Panc1 (cell line): ENCODE results near the gene AFG1L. TPM values are rescaled to one million over a fixed set of nuclear protein-coding genes. Genes with fewer than 3 reads are reported as not detected.
A peak's percentile ranks its signal among the peaks of the same experiment; 100 is the strongest.
"Not testable (repeated sequence)": the region's sequence is repeated elsewhere in the genome, so short reads cannot be mapped to it uniquely, and the experiment has no call there.

Source experiments
- ATAC-seq: fragments of 200-7000 bp; cut with Tn5 transposase; 2 replicates; pipeline ENCODE4 v1.9.1; 2020; ENCODE audit warnings: mild to moderate bottlenecking, moderate library complexity
- Bru-seq: library from RNA; stranded (reverse); fragments of 400-500 nt; gene quantifications from one replicate; lab custom pipeline; 2021; lab: Mats Ljungman, UMichigan
- BruChase-seq, 2 experiments: library from RNA; stranded (reverse); fragments of 400-500 nt; gene quantifications; one replicate each; lab custom pipeline; 2021; lab: Mats Ljungman, UMichigan
- BruUV-seq: library from RNA; stranded (reverse); fragments of 400-500 nt; replicated peaks from 2 replicates; lab custom pipeline; 2021; lab: Mats Ljungman, UMichigan
- CTCF ChIA-PET: fragments of 300-600 bp; sonication (Branson Sonifier 250); formaldehyde crosslinking; loops from one replicate; lab custom pipeline; 2022; ENCODE audit warnings: antibody characterized with exemption; lab: Charles Lee
- POLR2A ChIA-PET: fragments of 300-600 bp; sonication (Branson Sonifier 250); formaldehyde crosslinking; loops from one replicate; lab custom pipeline; 2022; ENCODE audit warnings: antibody characterized with exemption; lab: Charles Lee
- DNase-seq: peaks from one replicate; pipeline ENCODE4 v3.0.0-alpha.2; 2010; ENCODE audit warnings: low read depth, low spot score
- H3K27ac ChIP-seq: 2 replicates; pipeline ENCODE4 v1.5.1; 2011; ENCODE audit warnings: mild to moderate bottlenecking, low read length, inconsistent platforms
- H3K27me3 ChIP-seq: fragments of 200-500 bp; sonication (Bioruptor generic); 2 replicates; pipeline ENCODE4 v1.6.0; 2014; ENCODE audit warnings: low read length, inconsistent platforms; ENCODE audit not compliant: control insufficient read depth, insufficient read depth
- H3K36me3 ChIP-seq: fragments of 200-500 bp; sonication (Bioruptor generic); 2 replicates; pipeline ENCODE4 v1.5.1; 2014; ENCODE audit warnings: inconsistent platforms, mild to moderate bottlenecking, low read length, moderate library complexity; ENCODE audit not compliant: control insufficient read depth, insufficient read depth
- H3K4me1 ChIP-seq: 2 replicates; pipeline ENCODE4 v1.5.1; 2011; ENCODE audit warnings: inconsistent platforms, mild to moderate bottlenecking, low read length, moderate library complexity; ENCODE audit not compliant: control insufficient read depth, insufficient read depth
- H3K4me3 ChIP-seq, 2 experiments: 2 replicates each; pipeline ENCODE4 v1.5.1; 2011 to 2012; ENCODE audit warnings: low read depth in 2 of 2, low read length in 2 of 2, mild to moderate bottlenecking in 2 of 2, inconsistent platforms in 1 of 2, moderate library complexity in 1 of 2
- H3K9me3 ChIP-seq: fragments of 200-500 bp; sonication (Bioruptor generic); 2 replicates; pipeline ENCODE4 v1.5.1; 2014; ENCODE audit warnings: low read depth, mild to moderate bottlenecking, inconsistent platforms, low read length, moderate library complexity; ENCODE audit not compliant: control insufficient read depth, insufficient read depth
- POLR2AphosphoS5 ChIP-seq: IDR thresholded peaks from 2 replicates; pipeline ENCODE4 v1.6.1; 2012; ENCODE audit warnings: mild to moderate bottlenecking, low read depth, low read length, moderate library complexity
- SIN3A ChIP-seq: IDR thresholded peaks from 2 replicates; pipeline ENCODE4 v1.6.1; 2012; ENCODE audit warnings: low read depth, mild to moderate bottlenecking, low read length, moderate library complexity, borderline replicate concordance; ENCODE audit not compliant: insufficient read depth
- TCF7L2 ChIP-seq: IDR thresholded peaks from 2 replicates; pipeline ENCODE4 v1.6.1; 2011; ENCODE audit warnings: mild to moderate bottlenecking, low read depth, low read length, inconsistent platforms
- in situ Hi-C: cut with HindIII; loops from 2 replicates; pipeline ENCODE4 v1.10.0; 2016; ENCODE audit warnings: low sequenced_read_pairs, low pct_unique_long_range_greater_than_20kb
- intact Hi-C: fragments of 100-400 bp; cut with micrococcal nuclease; formaldehyde crosslinking; loops from one replicate; pipeline ENCODE4 v1.10.0; 2022; ENCODE audit not compliant: unreplicated experiment
- long read RNA-seq: library from polyadenylated mRNA; unstranded; transcript quantifications from one replicate; pipeline ENCODE4 v2.0.0, GENCODE V29; 2021; ENCODE audit not compliant: unreplicated experiment
- polyA plus RNA-seq: library from polyadenylated mRNA; unstranded; fragments of >200 nt; gene quantifications from one replicate; pipeline ENCODE4 v1.2.1, GENCODE V29; 2012; ENCODE audit warnings: missing spikeins; ENCODE audit not compliant: insufficient read length
- total RNA-seq: library from RNA; stranded (reverse); gene quantifications from one replicate; pipeline ENCODE4 v1.2.1, GENCODE V29; 2021; ENCODE audit not compliant: unreplicated experiment
- TF ChIP-seq, protein P1 (sequence below): fragments of 450-650 bp; IDR thresholded peaks from 2 replicates; pipeline ENCODE4 v1.5.1; 2017; ENCODE audit warnings: mild to moderate bottlenecking

The AFG1L gene
- 12.4 TPM for total RNA-seq
- 4.5 TPM for polyA plus RNA-seq
- percentile 72 among the genes with signal in this experiment for Bru-seq, nascent RNA
- BruChase-seq, experiment 1, labeled RNA remaining after a 2-hour chase = percentile 66 among the genes with signal in this experiment
- percentile 67 among the genes with signal in this experiment for BruChase-seq, experiment 2, labeled RNA remaining after a 6-hour chase
- long read RNA-seq, full-length matches to known transcripts = 3 of 6 reads
- long read RNA-seq, partial matches to known transcripts = 1 of 6 reads
- long read RNA-seq, other reads (novel, unspliced or antisense) = 2 of 6 reads

DNA sequence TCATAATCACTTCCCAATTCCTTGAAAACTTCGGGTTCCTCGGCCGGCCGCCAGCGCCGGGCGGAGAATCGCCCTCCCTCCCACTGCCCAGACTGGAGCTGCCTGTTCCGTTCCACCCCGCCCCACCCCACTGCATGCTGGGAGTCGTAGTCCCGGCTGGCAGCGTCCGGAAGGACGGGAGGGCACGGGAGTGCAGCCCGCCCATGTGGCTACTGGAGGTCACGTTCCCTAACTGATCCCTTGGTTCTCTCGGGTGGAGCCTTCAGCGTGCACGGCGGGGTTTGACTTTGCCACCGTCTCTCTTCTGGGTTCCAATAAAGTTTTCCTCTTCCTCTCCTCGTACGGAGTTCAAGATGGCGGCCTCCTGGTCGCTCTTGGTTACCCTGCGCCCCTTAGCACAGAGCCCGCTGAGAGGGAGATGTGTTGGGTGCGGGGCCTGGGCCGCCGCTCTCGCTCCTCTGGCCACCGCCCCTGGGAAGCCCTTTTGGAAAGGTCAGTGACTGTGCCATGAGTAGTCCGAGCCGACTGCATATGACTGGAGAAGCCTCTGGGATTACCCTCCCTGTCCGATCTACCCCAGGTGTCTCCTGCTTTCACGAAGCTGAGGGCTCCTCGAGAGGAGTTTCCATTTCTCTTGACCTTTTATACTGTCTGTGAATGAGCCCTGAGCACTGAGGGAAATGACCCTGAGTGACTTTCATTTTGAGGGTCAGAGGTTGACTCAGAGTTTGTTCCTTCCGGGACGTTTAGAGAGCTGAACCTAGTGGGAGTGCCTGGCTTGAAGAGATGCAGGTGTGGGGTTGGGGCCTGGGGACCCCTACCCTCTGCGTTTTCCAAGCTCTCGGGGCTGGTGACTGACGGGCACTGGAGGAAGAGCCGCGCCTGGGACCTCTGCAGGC, at the start of gene AFG1L:
Gene AFG1L (plus strand): TSS at position 328 of the 899 bp plus-strand sequence. CDS start 26 bp downstream, at position 354.
- H3K9me3 ChIP-seq = no peaks in the 10 kb centered on the region
- BruUV-seq = no TSS peak
- H3K4me3 ChIP-seq = peak within 1 kb of the TSS; percentile 65 to 94
- intact Hi-C loops (no loop called here), in situ Hi-C loops (no loop called here)
- TF ChIP-seq POLR2AphosphoS5 = peak; percentile 87; the same call in 1 of the 2 replicates
- TF ChIP-seq, protein P1, sequence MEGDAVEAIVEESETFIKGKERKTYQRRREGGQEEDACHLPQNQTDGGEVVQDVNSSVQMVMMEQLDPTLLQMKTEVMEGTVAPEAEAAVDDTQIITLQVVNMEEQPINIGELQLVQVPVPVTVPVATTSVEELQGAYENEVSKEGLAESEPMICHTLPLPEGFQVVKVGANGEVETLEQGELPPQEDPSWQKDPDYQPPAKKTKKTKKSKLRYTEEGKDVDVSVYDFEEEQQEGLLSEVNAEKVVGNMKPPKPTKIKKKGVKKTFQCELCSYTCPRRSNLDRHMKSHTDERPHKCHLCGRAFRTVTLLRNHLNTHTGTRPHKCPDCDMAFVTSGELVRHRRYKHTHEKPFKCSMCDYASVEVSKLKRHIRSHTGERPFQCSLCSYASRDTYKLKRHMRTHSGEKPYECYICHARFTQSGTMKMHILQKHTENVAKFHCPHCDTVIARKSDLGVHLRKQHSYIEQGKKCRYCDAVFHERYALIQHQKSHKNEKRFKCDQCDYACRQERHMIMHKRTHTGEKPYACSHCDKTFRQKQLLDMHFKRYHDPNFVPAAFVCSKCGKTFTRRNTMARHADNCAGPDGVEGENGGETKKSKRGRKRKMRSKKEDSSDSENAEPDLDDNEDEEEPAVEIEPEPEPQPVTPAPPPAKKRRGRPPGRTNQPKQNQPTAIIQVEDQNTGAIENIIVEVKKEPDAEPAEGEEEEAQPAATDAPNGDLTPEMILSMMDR = no peak
- peak; percentile 82; the same call in 1 of the 2 replicates for TF ChIP-seq SIN3A
- H3K27ac ChIP-seq = peak within 1 kb of the TSS; percentile 85
- H3K36me3 ChIP-seq = no peaks in the 10 kb centered on the region
- no peaks in the 10 kb centered on the region for H3K27me3 ChIP-seq
- CTCF ChIA-PET = no interaction called here
- DNase-seq (peak; percentile 86), ATAC-seq (peak; percentile 99)
- H3K4me1 ChIP-seq = peaks cover 14% of the 10 kb centered on the region
- POLR2A ChIA-PET = interaction anchor here (0.5 to 0.7 kb wide), 4 partner anchors 23 to 1848 kb away, joined by 3 to 6 read pairs (median 5); partner anchors contain the start of gene SNX3

DNA sequence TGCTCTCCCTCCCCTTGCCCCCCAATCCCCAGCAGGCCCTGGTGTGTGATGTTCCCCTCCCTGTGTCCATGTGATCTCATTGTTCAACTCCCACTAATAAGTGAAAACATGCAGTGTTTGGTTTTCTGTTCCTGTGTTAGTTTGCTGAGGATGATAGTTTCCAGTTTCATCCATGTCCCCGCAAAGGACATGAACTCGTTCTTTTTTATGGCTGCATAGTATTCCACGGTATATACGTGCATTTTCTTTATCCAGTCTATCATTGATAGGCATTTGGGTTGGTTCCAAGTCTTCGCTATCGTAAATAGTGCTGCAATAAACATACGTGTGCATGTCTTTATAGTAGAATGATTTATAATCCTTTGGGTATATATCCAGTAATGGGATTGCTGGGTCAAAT, 49.8 kb upstream of the AFG1L start:
- H3K4me3 ChIP-seq, H3K9me3 ChIP-seq, DNase-seq, H3K27me3 ChIP-seq, H3K4me1 ChIP-seq, BruUV-seq, CTCF ChIA-PET, ATAC-seq, H3K27ac ChIP-seq, in situ Hi-C loops, intact Hi-C loops, H3K36me3 ChIP-seq: not testable (repeated sequence)
- POLR2A ChIA-PET = interaction anchor here (0.6 kb wide), 1 partner anchor 204 kb away, joined by 7 read pairs; no protein-coding TSS in a partner anchor

DNA sequence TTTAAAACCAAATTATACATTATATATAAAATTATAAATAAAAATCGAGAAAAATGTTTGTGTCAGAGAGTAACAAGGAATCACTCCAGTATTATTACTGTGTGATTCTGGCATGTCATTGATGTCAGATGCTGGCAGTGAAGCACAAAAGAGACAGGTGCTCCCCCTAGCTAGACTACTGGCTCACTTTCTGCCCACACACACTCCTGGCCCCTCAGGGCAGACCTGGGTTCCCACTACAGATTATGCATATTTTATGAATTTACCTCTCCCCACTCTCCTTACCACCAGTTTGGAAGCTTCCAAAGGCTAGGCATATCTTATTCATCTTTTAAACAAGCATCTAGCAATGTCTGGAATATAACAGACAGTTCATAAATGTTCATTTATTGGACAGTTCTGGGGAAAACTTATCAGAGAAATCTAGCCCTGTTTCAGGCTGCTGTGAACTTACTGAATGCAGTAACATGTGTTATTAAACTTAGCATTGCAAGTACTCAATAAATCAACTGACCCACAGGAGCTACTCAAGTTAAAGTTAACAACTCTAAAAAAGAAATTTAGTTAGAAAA, 46.8 kb upstream of the AFG1L start:
- Histone ChIP-seq H3K4me3 (no peak overlapping the region), H3K36me3 (no peaks in the 10 kb centered on the region), H3K9me3 (no peaks in the 10 kb centered on the region), H3K27me3 (no peaks in the 10 kb centered on the region), H3K27ac (no peak overlapping the region), H3K4me1 (no peaks in the 10 kb centered on the region)
- intact Hi-C loops = no loop called here
- DNase-seq (no peak), ATAC-seq (no peak)
- no TSS peak for BruUV-seq
- POLR2A ChIA-PET = no interaction called here
- TF ChIP-seq, protein P1 = peak; percentile 31
- no peak for TF ChIP-seq TCF7L2
- in situ Hi-C loops = no loop called here
- CTCF ChIA-PET = interaction anchor here (1.7 kb wide), 1 partner anchor 244 kb away, joined by 5 read pairs; no protein-coding TSS in a partner anchor
